GM18868 (cell line): ENCODE measurements around the gene TSHR.
"Not testable (repeated sequence)": the region's sequence is repeated elsewhere in the genome, so short reads cannot be mapped to it uniquely, and the experiment has no call there.

Experiments used
- ATAC-seq: cut with Tn5 transposase; IDR thresholded peaks from one replicate; pipeline ENCODE4 v1.9.1; 2021; ENCODE audit warnings: mild to moderate bottlenecking, moderate library complexity; ENCODE audit not compliant: unreplicated experiment

Gene TSHR

DNA sequence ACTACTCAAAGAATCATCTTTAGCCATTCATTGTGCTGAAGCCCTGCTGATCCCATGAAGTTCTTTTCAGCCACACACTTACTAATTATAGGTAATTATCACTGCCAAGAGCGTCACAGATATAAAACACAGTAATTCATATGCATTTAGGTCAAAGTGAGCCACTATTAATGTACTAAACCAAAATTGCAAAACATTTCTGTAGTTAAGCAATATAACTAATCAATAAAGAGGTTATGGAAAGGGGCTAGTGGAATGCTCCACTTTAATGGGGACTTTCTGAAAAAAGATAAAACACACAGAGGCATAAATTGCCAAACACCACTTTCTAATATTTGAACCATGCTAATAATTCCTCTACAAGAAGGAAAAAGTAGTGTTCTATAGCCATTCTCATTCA lies 7.1 kb upstream of the TSHR start:
- ATAC-seq = no peak

DNA sequence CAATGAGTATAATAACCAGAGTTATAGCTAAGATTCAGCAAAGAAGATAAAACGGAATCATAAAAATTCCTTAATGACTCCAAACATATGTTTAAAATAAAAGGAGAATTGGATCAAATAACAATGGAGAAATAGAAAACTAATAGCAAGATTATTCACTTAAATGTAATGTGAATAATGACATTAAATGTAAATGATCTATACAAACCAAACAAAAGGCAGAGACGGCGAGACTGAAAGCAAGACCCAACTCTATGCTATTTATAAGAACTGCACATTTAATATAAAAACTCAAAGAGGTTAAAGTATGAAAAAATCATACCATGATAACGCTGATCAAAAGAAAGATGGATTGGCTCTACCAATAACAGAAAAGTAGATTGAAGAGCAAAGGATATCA lies 3.9 kb upstream of the TSHR start:
- no peak for ATAC-seq

DNA sequence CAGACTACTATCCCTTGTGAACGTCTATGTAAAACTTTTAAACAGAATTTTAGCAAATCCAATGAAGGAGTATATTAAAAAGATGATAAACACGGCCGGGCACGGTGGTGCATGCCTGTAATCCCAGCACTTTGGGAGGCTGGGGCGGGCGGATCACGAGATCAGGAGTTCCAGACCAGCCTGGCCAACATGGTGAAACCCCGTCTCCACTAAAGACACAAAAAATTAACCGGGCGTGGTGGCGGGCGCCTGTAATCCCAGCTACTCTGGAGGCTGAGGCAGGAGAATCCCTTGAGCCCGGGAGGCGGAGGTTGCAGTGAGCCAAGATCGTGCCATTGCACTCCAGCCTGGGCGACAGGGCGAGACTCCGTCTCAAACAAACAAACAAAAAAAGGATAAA lies 2.2 kb upstream of the TSHR start:
- ATAC-seq = not testable (repeated sequence)

DNA sequence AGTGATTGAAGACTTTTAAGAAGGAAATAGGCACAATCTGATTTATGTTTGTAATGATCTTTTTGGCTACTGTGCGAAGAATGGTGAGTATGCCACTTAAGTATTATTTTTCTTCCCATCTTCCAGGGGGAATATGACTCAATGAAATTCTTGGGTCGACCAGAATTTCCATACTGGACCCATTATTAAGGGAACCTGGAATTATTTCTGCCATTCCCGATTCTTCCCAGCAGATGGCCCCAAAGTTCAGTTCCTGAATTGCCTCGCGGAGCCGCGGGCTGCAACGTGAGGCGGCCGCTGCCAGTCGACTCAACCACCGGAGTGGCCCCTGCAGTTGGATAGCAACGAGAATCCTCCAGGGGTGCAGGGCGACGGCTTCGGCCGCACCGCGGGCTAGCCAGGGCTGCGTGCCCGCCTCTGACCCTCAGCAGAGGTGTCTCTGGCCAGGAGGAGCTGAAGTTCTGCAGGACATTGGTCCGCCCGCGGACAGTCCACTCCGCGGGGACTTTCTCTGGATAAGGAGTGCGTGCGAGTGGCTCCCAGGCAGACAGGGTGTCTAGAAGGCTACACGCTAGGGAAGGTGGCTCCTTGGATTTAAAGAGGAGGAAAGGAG lies 628 bp upstream of the TSHR start:
- ATAC-seq = no peak

DNA sequence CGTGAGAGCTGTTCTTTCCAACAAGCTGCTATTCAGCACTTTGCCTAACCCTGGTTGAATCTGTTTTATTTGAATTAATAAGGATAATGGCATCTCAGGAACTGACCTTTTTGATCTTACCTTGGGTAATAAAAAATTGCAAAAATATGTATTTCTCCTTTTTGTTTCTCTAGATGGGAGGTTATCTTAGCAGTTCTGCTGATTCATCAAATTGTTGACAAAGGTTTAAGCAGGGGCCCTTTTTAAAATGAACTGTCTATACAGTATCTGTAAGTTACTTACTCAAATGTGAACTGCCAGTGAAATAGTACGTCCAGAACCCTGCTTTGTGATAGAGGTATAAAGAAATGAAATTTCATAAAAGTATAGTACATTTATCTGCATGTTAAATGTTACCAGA lies 681 bp downstream of the TSHR start:
- ATAC-seq = no peak

DNA sequence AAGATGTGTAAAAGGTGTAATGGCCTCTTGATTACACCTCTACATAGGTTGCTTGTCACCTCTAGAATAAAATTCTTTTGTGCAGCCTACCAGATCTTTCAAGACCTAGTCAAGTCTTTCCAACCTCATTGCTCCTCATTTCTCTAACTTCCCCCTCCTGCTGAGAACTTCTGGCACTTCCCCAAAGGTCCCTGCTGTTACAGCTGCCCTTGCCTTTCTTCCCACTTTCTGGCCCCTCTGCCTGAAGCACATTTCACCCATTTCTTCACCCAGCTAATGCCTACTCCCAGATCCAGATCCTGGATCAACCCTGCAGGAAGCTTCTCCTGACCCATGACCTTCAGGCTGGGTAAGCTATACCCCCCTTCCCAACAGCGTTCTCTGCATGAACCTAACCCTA lies 1.5 kb downstream of the TSHR start:
- ATAC-seq = no peak

DNA sequence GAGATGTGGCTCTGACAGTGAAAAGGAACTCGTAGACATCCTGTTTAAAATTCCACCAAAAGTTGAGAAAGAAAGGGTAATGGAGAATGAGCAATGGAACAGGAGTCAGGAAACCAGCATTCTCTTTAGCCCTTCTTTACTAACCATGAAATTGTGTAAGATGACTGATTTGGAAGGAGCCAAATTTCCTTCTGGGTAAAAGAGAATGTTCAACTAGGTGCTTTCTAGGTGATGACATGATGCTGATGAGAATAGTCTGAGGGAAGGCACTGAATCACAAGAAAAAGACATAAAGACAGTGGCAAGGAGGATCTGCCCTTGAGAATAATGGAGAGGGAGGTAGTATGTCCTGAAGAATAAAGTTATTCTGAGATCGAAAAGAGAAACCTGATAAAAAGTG lies 2.2 kb downstream of the TSHR start:
- ATAC-seq = no peak

DNA sequence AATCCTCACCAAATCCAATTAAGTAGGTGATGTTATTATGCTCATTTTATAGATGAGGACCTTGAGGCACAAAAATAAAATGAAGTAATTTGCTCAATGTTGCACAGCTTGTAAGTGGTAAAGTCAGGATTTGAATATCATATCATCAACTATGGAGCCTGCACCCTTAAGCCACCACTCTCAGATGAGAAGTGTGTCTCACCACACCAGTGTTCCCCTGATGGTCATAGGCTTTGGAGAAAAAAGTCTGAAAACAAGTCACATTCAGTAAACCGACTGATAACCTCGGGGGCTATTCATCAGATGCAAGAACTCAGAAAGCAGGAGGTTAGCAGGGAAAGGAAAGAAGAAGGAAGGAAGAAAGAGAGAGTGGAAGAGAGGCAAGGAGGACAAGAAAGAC lies 2.8 kb downstream of the TSHR start:
- no peak for ATAC-seq

DNA sequence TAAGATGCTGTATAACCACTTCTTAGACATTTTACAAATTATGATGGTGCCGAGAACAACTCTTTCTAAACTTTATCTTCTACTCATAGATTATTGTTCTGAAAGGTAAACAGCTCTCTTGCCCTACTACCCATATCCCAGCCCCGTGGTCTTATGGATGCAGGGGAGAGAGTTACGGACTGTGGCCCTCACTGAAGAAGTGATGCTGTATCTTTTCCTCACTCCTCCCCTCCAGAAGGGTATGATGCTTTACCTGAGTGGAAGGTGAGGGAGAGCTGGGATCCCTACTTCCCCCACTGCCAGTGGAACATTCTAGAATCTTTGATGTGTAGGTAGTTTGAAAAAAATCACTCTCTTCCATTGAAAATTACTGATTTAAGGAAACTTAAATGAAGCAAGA lies 3.5 kb downstream of the TSHR start:
- ATAC-seq = no peak

DNA sequence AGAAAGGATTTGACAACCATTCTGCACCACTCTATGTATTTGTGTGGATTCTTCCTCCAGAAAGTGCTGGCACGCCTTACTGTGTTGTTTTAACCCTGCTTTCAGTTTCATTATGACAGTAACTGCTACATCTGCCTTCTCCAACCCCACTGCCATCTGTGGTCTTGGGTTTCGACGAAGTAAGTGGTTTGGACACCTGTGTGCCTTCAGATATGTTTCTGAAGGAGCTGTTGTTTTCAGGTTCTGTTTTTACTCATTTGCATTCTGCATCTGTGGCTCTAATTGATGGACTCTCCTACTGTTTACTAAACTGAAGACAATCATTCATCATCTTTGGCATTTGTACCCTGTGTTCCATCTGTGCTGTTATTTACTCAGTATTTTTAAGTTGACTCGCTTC lies 4.1 kb downstream of the TSHR start:
- peak; percentile 98 for ATAC-seq

DNA sequence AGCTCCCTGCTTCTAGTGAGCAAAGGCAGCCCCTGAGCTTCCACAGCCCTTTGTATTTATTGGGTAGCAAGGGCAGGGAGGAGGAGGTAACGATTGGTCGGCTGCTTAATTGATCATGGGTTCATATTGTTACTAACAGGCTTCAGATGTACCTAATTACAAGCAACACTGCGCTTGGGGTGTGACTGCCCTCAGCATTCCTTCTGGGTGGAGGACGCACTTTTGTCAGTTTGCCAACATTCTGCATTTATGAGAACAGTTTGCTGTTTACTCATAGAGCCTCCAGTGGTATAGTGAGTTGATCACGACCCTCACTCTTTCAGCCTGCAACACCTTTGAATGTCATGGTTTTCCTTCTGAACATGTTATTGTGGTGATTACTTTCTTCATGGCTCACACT lies 9.6 kb downstream of the TSHR start:
- ATAC-seq = no peak

DNA sequence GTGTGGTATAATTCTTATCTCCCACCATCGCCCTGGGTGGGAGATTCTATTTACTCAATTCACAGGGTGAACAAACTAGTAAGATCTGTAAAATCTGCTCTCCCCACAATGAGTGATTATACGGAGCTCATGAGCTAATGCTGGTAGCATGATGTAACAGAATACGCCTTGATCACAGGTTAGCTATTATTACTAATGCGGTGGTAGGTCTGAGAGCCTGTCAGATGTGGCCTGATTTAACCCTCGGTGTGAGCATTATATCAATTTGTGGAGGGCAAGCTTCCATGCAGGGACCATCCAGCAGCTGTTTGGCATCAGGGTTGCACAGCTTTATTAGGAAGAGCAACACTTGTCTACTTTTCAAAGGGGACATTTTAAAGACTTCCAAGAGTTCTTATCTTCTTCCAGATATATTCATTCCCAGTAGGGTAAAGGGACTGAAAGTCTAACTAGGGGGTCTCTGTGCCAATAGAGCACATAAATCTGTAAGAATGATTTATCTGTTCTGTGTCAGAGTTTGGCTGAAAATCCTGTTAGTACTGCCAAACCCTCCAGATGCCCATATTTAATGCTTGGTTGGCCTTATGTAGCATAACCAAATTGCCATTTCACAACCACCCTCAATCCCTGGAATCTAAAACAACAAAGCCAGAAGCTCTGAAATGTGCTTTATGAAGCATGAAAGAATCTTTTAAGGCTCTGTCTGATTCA lies 18.7 kb downstream of the TSHR start:
- ATAC-seq = no peak

DNA sequence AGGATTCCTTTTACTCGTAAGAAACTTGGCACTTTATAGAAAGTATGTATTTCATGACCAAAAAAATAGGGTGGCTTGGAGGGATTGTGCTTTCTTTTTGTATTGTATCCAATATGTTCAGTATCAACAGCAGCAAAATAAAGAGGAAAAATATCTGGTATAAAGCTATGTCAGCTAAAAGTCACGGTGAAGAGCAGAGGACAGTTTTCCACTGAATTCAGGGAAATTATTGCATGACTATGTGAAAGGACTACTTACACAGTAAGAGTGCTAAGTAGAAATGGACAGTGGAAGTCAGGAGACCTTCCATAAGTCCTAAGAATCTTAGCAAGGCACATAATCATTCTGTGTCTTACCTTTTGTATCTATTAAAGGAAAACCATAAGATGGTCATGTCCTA lies 19.3 kb downstream of the TSHR start:
- no peak for ATAC-seq

DNA sequence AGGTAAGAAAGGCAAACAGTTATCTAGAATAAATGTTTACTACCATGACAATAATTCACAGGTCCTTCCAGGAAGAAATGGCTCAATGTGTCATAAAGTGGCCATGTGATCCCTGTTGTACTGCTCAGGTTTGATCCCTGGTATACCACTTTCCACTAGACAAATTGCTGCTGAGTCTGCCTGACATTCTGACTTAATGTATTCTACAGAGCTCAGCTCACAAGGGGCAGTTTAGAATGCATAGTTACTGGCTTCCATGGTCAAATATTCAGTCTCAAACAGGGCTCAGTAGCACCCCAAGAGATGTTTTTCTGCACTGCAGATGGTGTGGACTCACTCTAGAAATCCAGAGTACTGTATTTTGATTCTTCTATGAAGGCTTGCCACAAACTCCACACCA lies 21.8 kb downstream of the TSHR start:
- peak; percentile 78 for ATAC-seq

DNA sequence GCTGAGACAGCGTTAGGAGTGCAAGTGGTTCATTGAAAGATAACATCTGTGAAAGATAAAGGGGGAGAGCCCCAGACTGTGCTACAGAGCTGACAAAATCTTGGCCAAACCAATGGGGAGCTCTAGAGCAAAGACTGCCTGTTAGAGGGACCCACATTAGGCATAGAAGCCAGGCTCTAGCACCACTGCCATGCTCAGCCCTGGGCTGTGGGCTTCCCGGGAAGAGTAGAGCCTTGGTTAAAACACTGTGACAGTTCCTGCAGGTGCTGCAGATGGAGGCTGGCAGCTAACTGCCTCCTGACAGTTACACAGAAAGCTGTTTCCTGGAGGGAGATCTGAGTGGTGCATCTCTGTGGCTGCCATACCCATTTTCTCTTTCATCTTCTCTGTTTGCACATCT lies 23.0 kb downstream of the TSHR start:
- no peak for ATAC-seq

DNA sequence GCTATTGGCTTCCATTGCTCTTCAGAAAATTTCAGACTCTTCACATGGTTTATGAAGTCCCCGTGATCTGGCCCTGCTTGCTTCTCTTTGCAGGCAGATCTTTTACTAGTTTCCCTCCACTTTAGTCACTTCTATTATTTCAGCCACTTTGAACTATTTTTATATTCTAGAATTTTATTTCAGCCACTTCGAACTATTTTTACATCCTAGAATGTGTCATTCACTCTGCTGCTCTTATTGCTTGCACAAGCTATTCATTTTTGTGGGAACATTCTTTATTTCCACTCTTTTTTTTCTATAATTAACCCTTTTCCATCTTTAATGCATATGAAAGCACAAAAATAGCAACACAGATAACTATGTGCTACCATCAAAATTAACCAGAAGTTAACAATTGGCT lies 24.5 kb downstream of the TSHR start:
- ATAC-seq = no peak

DNA sequence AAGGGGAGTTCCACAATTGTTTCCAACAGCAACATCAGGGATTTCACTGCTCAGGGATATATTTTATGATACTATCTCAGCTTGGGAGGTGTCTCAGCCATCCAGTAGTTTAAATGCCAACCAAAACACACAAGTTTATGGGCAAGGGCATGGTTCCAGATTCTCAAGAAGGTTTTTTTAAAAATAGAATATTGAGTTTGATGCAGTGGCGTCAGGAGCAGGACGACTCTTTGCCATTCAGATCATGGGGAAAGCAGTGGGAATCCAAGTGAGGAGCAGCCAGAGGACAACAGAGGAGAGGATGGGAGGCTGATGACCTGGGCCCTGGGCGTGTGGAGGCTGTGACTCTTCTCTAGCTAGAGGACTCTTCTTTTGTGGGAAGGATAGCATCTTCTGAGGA lies 25.7 kb downstream of the TSHR start:
- ATAC-seq = no peak

DNA sequence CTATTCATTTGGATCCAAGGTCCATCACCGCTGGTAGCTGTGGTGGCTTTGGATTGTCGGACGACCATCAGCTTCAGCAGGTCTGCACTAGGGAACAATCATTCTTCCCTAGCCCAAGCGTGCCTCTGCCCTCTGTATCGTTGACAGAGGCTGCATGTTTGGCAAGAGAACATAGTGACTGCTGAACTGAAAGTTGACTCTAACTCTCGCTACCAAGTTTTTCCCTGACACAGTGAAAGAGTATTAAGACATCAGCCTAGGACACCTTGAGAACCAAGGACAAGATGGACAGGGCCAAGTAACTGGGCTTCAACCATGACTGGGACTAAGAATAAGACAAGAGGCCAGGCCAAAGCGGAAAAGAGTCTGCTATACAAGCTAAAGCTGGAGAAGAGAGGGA lies 26.3 kb downstream of the TSHR start:
- ATAC-seq = no peak

DNA sequence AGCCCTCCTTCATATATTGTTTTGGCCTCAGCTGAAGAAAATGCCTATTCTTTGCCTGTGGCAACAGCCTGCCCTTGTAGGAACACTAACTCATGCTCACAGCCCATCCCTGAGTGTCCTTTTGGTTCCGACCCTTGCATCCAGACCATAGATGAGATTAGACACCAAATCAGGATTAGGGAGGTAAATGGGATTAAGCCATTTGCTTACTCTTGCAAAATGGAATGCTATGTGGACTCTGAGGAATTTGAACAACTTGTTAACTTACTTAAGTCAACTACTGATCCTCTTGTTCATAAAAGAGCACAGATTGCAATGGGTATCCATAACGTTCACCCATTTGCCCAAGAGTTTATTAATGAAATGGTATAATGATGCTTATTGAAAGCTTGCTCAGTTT lies 27.3 kb downstream of the TSHR start:
- no peak for ATAC-seq

DNA sequence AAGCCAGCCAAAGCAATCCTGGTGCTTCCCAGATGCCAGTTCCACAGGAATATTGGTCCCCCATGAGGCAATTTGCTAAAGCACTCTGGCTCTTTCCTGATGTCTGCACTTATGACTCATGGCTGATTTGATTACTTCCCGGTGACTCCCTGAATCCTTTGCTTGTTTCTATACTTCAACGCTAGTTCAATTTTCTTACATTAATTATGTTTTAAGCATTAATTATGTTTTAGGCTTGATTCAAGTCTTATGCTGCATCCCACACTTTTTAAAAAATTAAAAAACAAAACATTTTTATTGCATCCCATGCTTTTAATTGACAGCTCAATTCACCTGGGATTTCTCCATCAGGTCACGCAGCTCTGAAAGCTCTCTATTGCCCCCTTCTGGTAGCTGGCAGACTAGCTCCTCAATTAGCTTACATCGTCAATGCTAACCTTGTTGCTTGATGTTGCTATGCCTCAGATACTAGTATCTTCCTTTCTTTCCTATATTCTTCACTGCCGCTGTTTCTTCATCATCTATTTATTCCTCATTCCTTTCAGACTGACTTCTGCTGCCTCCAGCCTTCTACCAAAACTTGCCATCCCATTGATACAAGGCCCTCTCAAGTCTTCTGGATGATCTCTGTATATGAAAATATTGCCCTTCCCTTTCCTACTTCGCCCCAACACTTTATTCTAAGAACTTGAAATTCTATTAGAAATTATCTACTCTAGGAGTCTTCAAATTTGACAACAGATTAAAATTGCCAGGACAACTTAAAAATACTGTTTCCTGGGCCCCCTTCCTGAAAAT lies 32.0 kb downstream of the TSHR start:
- ATAC-seq = peak; percentile 69

DNA sequence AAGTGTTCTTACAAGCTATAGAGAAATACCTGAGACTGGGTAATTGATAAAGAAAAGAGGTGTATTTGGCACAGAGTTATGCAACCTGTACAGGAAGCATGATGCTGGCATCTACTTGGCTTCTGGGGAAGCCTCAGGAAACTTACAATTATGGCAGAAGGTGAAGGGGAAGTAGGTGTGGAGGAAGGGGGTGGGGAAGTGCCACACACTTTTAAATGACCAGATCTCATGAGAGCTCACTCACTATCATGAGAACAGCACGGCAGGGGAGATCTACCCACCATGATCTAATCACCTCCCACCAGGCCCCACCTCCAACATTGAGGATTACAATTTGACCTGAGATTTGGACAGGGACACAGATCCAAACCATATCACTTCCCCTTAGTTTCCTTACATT lies 32.8 kb downstream of the TSHR start:
- ATAC-seq = no peak

DNA sequence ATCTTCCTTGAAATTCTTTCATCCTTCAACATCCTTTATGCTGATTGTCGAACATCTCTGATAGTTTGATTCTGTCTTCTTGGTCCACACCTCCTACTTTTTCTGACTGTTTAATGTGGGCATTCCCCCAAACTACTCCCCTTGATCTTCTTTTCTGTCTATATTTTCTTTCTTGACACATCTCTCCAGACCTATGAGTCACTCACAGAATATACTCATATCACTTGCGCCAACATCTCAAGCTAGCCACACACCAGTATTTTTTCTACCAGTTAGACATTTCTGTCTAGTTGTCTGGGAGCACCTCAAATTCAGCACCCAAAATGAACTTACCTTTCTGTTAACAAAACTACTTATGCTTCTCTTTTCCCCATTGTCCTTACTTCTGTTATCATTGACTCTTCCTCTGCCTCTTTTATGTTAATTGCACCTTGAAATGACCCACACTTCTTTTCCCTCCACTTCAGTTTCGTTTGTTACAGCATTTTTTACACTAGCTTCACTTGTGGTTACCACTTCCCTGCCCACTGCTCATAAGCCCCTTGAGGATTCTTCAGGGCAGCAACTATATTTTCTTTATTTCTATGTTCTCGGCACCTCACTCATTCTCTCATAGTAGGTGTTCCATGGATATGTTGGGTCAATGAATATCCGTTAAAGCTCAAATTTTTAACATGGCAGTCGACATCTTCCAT lies 33.5 kb downstream of the TSHR start:
- peak; percentile 79 for ATAC-seq
